SK-N-SH treated with all-trans-retinoic acid at 6 μM for 48 hours (cell line): ENCODE results near the gene LSMEM2.

ENCODE experiments used
- ARNTL ChIP-seq: fragments of 450-650 bp; formaldehyde crosslinking; IDR thresholded peaks from 2 replicates; pipeline ENCODE4 v1.5.0; 2020; ENCODE audit warnings: low read depth, mild to moderate bottlenecking, moderate library complexity, borderline replicate concordance
- CREB5 ChIP-seq: fragments of 250-450 bp; sonication (Bioruptor Pico); IDR thresholded peaks from 2 replicates; pipeline ENCODE4 v1.5.1; 2020; ENCODE audit warnings: low read depth, mild to moderate bottlenecking, moderate library complexity
- CSDC2 ChIP-seq: fragments of 250-450 bp; sonication (Bioruptor Pico); IDR thresholded peaks from 2 replicates; pipeline ENCODE4 v1.5.0; 2020; ENCODE audit warnings: mild to moderate bottlenecking, moderate library complexity
- CSRNP3 ChIP-seq: fragments of 250-450 bp; sonication (Bioruptor Pico); IDR thresholded peaks from 2 replicates; pipeline ENCODE4 v1.5.1; 2021; ENCODE audit warnings: mild to moderate bottlenecking, moderate library complexity
- OSR1 ChIP-seq: fragments of 250-450 bp; sonication (Bioruptor Pico); IDR thresholded peaks from 2 replicates; pipeline ENCODE4 v1.8.0; 2022; ENCODE audit warnings: moderate library complexity, mild to moderate bottlenecking, inconsistent platforms
- POU6F1 ChIP-seq: fragments of 250-450 bp; sonication (Bioruptor Pico); IDR thresholded peaks from 2 replicates; pipeline ENCODE4 v1.8.0; 2021; ENCODE audit warnings: low read depth, mild to moderate bottlenecking, moderate library complexity, borderline replicate concordance
- TOX ChIP-seq: fragments of 250-450 bp; sonication (Bioruptor Pico); IDR thresholded peaks from 2 replicates; pipeline ENCODE4 v1.8.0; 2021; ENCODE audit warnings: mild to moderate bottlenecking, moderate library complexity, borderline replicate concordance
- ZFP3 ChIP-seq: fragments of 250-450 bp; sonication (Bioruptor Pico); IDR thresholded peaks from 2 replicates; pipeline ENCODE4 v1.5.0; 2020; ENCODE audit warnings: mild to moderate bottlenecking, moderate library complexity
- ZFP30 ChIP-seq: fragments of 450-650 bp; formaldehyde crosslinking; IDR thresholded peaks from 2 replicates; pipeline ENCODE4 v1.5.0; 2022; ENCODE audit warnings: mild to moderate bottlenecking, moderate library complexity
- ZNF565 ChIP-seq: fragments of 450-650 bp; formaldehyde crosslinking; conservative IDR thresholded peaks from 2 replicates; pipeline ENCODE4 v1.5.0; 2020; ENCODE audit warnings: low read depth, mild to moderate bottlenecking, moderate library complexity
- ZNF8 ChIP-seq: fragments of 450-650 bp; formaldehyde crosslinking; IDR thresholded peaks from 2 replicates; pipeline ENCODE4 v1.5.0; 2020; ENCODE audit warnings: mild to moderate bottlenecking, moderate library complexity
- TF ChIP-seq, protein P1 (sequence below): fragments of 250-450 bp; sonication (Bioruptor Pico); IDR thresholded peaks from 2 replicates; pipeline ENCODE4 v1.8.0; 2020; ENCODE audit warnings: mild to moderate bottlenecking, moderate library complexity, borderline replicate concordance
- TF ChIP-seq, protein P2 (sequence below): fragments of 250-450 bp; sonication (Bioruptor Pico); IDR thresholded peaks from 2 replicates; pipeline ENCODE4 v1.5.0; 2020; ENCODE audit warnings: mild to moderate bottlenecking, moderate library complexity

DNA sequence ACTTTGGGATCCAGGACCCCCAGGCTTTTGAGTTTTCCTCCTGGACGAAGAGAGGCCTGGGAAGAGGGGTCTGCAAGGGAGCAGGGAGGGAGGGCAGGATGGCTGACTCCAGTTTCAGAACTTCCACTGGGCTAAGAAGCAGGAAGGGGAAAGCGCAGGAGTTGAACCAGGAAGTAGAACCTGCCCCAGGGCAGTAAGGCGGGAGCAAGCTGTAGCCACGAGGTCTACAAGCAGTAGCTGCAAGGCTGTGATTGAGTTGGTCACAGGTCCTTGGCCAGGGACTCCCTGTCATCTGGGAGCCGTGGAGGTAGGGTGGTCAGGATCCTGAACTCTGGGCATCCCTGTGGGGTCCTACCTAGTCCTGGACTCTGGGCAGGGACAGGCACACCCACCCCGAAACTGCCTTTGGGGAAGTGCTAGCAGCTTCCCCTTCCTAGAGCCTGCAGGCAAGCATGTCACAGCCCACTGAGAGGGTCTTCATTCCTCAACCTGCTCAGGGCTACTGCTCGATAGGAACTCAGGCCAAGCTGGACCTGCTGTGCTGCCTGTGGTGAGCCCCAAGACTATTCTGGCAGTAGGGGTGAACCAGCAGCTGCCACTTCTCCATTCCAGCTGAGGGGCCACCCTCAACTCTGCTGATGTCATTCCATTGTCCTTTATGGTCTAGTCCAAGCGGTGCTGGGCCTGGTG lies 48.6 kb upstream of the LSMEM2 start:
- TF ChIP-seq TOX (CRISPR knock-in tag), result no peak
- TF ChIP-seq ZNF565, result no peak
- TF ChIP-seq ZNF8 (CRISPR knock-in tag), result no peak
- no peak for TF ChIP-seq CREB5 (CRISPR knock-in tag)
- no peak for TF ChIP-seq ARNTL (CRISPR knock-in tag)
- TF ChIP-seq, protein P1, sequence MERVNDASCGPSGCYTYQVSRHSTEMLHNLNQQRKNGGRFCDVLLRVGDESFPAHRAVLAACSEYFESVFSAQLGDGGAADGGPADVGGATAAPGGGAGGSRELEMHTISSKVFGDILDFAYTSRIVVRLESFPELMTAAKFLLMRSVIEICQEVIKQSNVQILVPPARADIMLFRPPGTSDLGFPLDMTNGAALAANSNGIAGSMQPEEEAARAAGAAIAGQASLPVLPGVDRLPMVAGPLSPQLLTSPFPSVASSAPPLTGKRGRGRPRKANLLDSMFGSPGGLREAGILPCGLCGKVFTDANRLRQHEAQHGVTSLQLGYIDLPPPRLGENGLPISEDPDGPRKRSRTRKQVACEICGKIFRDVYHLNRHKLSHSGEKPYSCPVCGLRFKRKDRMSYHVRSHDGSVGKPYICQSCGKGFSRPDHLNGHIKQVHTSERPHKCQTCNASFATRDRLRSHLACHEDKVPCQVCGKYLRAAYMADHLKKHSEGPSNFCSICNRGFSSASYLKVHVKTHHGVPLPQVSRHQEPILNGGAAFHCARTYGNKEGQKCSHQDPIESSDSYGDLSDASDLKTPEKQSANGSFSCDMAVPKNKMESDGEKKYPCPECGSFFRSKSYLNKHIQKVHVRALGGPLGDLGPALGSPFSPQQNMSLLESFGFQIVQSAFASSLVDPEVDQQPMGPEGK (CRISPR knock-in tag), result no peak
- TF ChIP-seq ZFP30 (CRISPR knock-in tag), result no peak
- no peak for TF ChIP-seq CSDC2 (CRISPR knock-in tag)
- no peak for TF ChIP-seq POU6F1
- no peak for TF ChIP-seq ZFP3 (CRISPR knock-in tag)
- no peak for TF ChIP-seq CSRNP3 (CRISPR knock-in tag)
- no peak for TF ChIP-seq OSR1 (CRISPR knock-in tag)
- TF ChIP-seq, protein P2, sequence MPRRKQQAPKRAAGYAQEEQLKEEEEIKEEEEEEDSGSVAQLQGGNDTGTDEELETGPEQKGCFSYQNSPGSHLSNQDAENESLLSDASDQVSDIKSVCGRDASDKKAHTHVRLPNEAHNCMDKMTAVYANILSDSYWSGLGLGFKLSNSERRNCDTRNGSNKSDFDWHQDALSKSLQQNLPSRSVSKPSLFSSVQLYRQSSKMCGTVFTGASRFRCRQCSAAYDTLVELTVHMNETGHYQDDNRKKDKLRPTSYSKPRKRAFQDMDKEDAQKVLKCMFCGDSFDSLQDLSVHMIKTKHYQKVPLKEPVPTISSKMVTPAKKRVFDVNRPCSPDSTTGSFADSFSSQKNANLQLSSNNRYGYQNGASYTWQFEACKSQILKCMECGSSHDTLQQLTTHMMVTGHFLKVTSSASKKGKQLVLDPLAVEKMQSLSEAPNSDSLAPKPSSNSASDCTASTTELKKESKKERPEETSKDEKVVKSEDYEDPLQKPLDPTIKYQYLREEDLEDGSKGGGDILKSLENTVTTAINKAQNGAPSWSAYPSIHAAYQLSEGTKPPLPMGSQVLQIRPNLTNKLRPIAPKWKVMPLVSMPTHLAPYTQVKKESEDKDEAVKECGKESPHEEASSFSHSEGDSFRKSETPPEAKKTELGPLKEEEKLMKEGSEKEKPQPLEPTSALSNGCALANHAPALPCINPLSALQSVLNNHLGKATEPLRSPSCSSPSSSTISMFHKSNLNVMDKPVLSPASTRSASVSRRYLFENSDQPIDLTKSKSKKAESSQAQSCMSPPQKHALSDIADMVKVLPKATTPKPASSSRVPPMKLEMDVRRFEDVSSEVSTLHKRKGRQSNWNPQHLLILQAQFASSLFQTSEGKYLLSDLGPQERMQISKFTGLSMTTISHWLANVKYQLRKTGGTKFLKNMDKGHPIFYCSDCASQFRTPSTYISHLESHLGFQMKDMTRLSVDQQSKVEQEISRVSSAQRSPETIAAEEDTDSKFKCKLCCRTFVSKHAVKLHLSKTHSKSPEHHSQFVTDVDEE (CRISPR knock-in tag), result no peak
